Measurements from ENCODE around the gene ARSI.

- TF ChIP-seq CTCF (IDR thresholded peaks at IDR 0.05) = no peak
- TF ChIP-seq POLR2A (IDR thresholded peaks at IDR 0.05) = no peak
These were observed 17.4 kb upstream of the ARSI start for GRCh38 chr5:150320044-150320613.

Data from tibial nerve (tissue), 3 donors.